K562 (cell line): Measurements from ENCODE around the gene MCC. TPM values are rescaled to one million over a fixed set of nuclear protein-coding genes. Genes with fewer than 3 reads are reported as not detected.

ENCODE experiments used
- CBX5 ChIP-seq: IDR thresholded peaks from 2 replicates; pipeline ENCODE4 v1.6.1; 2014; ENCODE audit warnings: low read depth, borderline replicate concordance
- CREB1 ChIP-seq, 2 experiments: sonication (generic) in 1 of 2; formaldehyde crosslinking in 1 of 2; IDR thresholded peaks; 2 replicates each; pipeline versions ENCODE4 v1.6.1 to v1.8.0; 2012 to 2022; ENCODE audit warnings: inconsistent platforms in 1 of 2, mild to moderate bottlenecking in 1 of 2, missing genetic modification reagents in 1 of 2, moderate library complexity in 1 of 2
- CXXC5 ChIP-seq: fragments of 250-450 bp; sonication (Bioruptor Pico); IDR thresholded peaks from 2 replicates; pipeline ENCODE4 v1.8.0; 2022; ENCODE audit warnings: inconsistent platforms, mild to moderate bottlenecking, moderate library complexity
- DIDO1 ChIP-seq: fragments of 450-650 bp; IDR thresholded peaks from 2 replicates; pipeline ENCODE4 v1.6.1; 2016; ENCODE audit warnings: low read depth, missing biosample characterization, missing genetic modification characterization
- EHMT2 ChIP-seq: fragments of 450-650 bp; IDR thresholded peaks from 2 replicates; pipeline ENCODE4 v1.6.1; 2018; ENCODE audit warnings: antibody characterized with exemption
- HLTF ChIP-seq: fragments of 450-650 bp; IDR thresholded peaks from 2 replicates; pipeline ENCODE4 v1.6.1; 2016
- IFI16 ChIP-seq: fragments of 250-450 bp; sonication (Bioruptor Pico); IDR thresholded peaks from 2 replicates; pipeline ENCODE4 v2.1.2; 2022; ENCODE audit warnings: mild to moderate bottlenecking, inconsistent platforms
- NFYB ChIP-seq: IDR thresholded peaks from 2 replicates; pipeline ENCODE4 v1.6.1; 2011; ENCODE audit warnings: mild to moderate bottlenecking, moderate library complexity; ENCODE audit not compliant: insufficient read length; ENCODE audit errors: extremely low read depth
- SAP30 ChIP-seq: fragments of 200-600 bp; sonication (generic); IDR thresholded peaks from 2 replicates; pipeline ENCODE4 v1.6.1; 2012; ENCODE audit warnings: borderline replicate concordance, low read depth, mild to moderate bottlenecking, moderate library complexity, low read length, control low read depth, inconsistent platforms; ENCODE audit not compliant: insufficient read depth, poor library complexity, severe bottlenecking
- SMARCB1 ChIP-seq: IDR thresholded peaks from 2 replicates; pipeline ENCODE4 v1.6.1; 2011; ENCODE audit warnings: improper control_type of control experiment, low read depth; ENCODE audit not compliant: insufficient read length
- SRSF7 ChIP-seq: fragments of 200-400 bp; formaldehyde crosslinking; optimal IDR thresholded peaks from 2 replicates; pipeline ENCODE3; 2017; ENCODE audit warnings: mild to moderate bottlenecking, low read depth, low read length
- TGIF2 ChIP-seq: sonication (generic); formaldehyde crosslinking; IDR thresholded peaks from 2 replicates; pipeline ENCODE4 v1.8.1; 2022; ENCODE audit warnings: mild to moderate bottlenecking, missing genetic modification reagents, moderate library complexity
- ZNF224 ChIP-seq: sonication (generic); formaldehyde crosslinking; IDR thresholded peaks from 2 replicates; pipeline ENCODE4 v1.8.0; 2022; ENCODE audit warnings: mild to moderate bottlenecking, missing genetic modification reagents
- ZNF699 ChIP-seq: fragments of 250-450 bp; sonication (Bioruptor Pico); IDR thresholded peaks from 2 replicates; pipeline ENCODE4 v1.8.0; 2021; ENCODE audit warnings: mild to moderate bottlenecking, moderate library complexity; ENCODE audit not compliant: insufficient replicate concordance
- polyA plus RNA-seq, 8 experiments: library from polyadenylated mRNA; depleted of rRNA in 4 of 8; stranded (reverse) in 5 of 8; unstranded in 3 of 8; fragments of >200 nt; fragmentation: Nextera tagmentation in 2 of 8; fragmentation: Illumina TruSeq in 1 of 8; extraction: Ambion mirVana in 2 of 8; extraction: Trizol in 1 of 8; gene quantifications; 2 replicates each; pipeline versions ENCODE4 v1.2.1 to v1.2.3, GENCODE V29; 2011 to 2014; ENCODE audit warnings: inconsistent platforms in 1 of 8, missing spikeins in 1 of 8
- total RNA-seq, 7 experiments: library from RNA; depleted of rRNA in 6 of 7; stranded (reverse); fragments of >200 nt in 6 of 7; fragmentation: Illumina TruSeq in 2 of 7; extraction: Trizol in 2 of 7; gene quantifications; 2 replicates each; pipeline versions ENCODE4 v1.2.1 to v1.2.3, GENCODE V29; 2011 to 2021; ENCODE audit warnings: low replicate concordance in 1 of 7
- TF ChIP-seq, protein P1 (sequence below), 2 experiments: fragments of 450-650 bp; IDR thresholded peaks; 2 replicates each; pipeline ENCODE4 v1.6.1; 2016; ENCODE audit warnings: mild to moderate bottlenecking in 2 of 2, borderline replicate concordance in 1 of 2, low read depth in 1 of 2, moderate library complexity in 1 of 2

The MCC gene
- total and polyA plus RNA-seq, 9 of the 15 experiments (the other 6 are each of a cell fraction or from before 2014, with no cell fraction given): 0.04 to 0.24 (median 0.06) TPM; not detected in 1

DNA sequence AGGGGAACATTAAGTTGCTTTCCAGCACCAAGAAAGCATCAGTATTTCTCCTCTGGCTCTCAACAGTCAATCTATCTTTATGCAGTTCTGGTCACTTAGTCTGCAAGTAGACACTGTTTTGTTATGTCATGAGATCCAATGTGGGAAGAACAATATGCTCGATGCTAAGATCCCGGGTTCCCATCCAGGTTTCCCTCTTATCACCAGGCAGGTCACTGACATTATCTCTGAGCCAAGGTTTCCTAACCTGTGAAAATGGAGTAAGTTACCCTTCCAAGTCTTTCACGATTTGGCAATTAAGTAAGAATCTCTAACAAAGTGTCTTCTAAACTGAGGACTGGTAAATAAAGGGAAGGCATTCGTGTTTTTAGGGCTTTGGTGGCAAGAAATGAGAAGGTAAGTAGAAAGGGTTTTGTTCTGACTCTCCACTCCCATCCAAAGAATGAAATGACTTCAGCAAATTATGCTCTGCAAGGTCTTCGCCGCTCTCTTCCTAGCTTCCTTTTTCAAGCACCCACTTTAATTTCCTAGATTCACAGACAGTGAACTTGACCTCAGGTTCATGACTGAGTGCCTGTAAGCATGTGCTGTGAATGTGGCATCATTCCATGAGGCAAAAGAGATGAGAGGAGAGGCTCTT is 425.3 kb downstream of the MCC start (continued):
- TF ChIP-seq ZNF699 (CRISPR knock-in tag) (no peak), IFI16 (no peak), ZNF224 (no peak), TGIF2 (CRISPR knock-in tag) (no peak), SAP30 (no peak), SRSF7 (no peak), EHMT2 (no peak), CBX5 (no peak), NFYB (no peak), CXXC5 (no peak), CREB1 (IDR thresholded peaks at IDR 0.05) (no peak), CREB1 (CRISPR knock-in tag; IDR thresholded peaks at IDR 0.05) (no peak), HLTF (no peak), SMARCB1 (no peak), DIDO1 (tag) (no peak)
- TF ChIP-seq, protein P1, sequence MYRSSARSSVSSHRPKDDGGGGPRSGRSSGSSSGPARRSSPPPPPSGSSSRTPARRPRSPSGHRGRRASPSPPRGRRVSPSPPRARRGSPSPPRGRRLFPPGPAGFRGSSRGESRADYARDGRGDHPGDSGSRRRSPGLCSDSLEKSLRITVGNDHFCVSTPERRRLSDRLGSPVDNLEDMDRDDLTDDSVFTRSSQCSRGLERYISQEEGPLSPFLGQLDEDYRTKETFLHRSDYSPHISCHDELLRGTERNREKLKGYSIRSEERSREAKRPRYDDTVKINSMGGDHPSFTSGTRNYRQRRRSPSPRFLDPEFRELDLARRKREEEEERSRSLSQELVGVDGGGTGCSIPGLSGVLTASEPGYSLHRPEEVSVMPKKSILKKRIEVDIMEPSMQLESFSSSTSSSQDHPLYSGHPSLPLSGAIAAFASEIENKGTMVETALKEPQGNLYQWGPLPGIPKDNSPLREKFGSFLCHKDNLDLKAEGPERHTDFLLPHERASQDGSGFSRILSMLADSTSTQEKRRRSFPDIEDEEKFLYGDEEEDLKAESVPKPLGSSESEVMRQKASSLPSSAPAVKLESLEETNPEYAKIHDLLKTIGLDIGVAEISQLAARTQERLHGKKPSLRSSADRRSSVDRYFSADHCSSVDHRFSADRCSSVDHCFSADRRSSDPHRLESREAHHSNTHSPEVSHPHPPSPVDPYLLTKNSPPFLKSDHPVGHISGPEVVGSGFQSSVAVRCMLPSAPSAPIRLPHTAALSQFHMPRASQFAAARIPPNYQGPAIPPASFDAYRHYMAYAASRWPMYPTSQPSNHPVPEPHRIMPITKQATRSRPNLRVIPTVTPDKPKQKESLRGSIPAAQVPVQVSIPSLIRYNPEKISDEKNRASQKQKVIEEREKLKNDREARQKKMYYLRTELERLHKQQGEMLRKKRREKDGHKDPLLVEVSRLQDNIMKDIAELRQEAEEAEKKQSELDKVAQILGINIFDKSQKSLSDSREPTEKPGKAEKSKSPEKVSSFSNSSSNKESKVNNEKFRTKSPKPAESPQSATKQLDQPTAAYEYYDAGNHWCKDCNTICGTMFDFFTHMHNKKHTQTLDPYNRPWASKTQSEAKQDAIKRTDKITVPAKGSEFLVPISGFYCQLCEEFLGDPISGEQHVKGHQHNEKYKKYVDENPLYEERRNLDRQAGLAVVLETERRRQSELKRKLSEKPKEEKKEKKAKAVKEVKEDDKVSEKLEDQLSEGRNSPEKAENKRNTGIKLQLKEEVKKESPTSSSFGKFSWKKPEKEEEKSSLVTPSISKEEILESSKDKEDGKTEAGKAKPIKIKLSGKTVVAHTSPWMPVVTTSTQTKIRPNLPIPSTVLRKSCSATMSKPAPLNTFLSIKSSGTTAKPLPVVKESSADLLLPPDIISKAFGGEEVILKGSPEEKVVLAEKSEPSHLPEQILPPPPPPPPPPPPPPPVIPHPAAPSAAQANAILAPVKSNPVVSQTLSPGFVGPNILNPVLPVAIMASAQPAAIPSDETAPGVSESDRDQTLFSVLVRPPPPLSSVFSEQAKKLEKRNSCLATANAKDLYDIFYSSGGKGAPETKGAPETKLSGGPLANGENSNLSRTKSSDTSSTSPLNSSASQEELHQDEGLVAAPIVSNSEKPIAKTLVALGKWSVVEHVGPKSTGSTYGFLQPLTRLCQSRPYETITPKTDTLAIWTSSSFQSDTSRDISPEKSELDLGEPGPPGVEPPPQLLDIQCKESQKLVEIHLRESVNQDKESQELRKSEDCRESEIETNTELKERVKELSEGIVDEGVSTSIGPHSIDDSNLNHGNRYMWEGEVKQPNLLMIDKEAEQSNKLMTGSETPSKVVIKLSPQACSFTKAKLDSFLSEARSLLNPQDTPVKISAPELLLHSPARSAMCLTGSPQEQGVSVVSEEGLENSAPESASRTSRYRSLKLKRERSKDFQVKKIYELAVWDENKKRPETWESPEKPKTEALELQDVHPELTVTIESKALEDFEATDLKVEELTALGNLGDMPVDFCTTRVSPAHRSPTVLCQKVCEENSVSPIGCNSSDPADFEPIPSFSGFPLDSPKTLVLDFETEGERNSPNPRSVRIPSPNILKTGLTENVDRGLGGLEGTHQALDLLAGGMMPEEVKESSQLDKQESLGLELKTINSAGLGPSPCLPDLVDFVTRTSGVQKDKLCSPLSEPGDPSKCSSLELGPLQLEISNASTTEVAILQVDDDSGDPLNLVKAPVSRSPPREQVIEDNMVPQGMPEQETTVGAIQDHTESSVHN (IDR thresholded peaks at IDR 0.05; ENCODE audit: borderline replicate concordance in 1 of 2, low read depth in 1 of 2): no peak
